GM18867 (cell line): ENCODE results near the gene ANAPC2.

Source experiments
- ATAC-seq: cut with Tn5 transposase; IDR thresholded peaks from one replicate; pipeline ENCODE4 v1.9.1; 2021; ENCODE audit warnings: mild to moderate bottlenecking, moderate library complexity; ENCODE audit not compliant: unreplicated experiment

ANAPC2 gene

DNA sequence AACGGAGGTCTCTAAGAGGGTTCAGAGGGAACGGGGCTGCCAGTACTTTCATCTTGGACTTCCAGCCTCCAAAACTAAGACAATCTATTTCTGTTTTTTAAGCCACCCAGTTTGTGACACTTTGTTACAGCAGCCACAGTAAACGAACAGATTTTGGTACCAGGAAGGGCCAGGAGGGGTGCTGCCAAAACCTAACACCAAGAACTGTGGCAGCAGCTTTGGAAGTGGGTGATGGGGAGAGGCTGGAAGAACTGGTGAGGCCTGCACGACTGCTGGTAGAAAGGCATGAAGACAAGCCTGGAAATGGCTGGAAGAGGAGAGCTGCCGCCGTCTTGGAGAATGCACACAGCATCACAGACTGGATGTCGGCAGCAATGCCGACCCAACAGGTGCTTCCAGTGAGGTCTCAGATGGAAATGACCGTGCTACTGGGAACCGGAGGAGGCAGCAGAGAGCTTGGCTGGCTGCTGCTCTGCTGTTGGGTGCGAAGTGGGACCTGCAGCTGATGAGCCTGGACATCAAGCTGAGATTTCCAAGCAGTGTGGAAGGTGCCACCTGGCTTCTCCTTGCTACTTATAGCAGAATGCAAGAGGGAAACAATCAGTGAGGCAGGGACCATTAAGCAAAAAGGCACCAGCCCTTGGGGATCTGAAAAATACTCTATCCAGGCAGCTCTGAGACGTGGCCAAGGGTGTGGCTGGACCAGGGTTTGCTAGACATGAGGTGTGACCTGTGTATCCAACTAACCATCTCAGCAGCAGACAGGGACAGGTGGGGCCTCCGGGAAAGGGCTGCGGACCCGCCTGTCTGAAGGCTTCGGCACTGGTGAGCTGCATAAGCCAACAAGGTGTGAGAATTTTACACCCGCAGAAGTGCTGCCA lies 11.8 kb downstream of the ANAPC2 start:
- no peak for ATAC-seq

DNA sequence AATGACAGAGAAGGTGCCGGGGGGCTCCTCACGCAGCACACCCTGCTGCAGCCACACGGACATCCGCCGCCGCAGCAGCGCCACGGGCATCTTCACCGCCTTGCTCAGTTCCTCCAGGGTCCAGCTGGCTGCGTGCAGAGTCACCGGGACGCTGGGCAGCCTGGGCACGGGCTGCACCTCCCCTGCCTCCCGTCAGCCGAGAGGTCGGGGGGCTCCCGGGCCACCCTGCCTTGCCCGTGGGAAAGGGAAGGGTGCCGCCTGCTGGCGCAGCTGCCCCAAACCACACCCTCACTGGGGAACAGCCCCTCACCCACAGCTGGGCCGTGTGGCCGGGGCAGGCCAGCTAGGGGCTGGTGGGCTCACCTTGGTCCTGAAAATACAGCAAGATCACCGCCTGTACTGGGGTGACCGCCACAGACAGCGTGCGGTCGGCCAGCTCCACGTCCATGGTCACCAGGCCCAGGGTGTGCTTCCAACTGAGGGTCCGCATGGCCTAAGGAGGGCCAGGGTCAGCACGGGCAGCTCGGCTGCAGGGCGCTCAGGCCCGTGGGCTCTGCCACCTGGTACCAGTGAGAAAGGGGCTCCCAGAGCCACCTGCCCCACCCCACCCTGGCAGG lies 12.9 kb downstream of the ANAPC2 start:
- no peak for ATAC-seq

DNA sequence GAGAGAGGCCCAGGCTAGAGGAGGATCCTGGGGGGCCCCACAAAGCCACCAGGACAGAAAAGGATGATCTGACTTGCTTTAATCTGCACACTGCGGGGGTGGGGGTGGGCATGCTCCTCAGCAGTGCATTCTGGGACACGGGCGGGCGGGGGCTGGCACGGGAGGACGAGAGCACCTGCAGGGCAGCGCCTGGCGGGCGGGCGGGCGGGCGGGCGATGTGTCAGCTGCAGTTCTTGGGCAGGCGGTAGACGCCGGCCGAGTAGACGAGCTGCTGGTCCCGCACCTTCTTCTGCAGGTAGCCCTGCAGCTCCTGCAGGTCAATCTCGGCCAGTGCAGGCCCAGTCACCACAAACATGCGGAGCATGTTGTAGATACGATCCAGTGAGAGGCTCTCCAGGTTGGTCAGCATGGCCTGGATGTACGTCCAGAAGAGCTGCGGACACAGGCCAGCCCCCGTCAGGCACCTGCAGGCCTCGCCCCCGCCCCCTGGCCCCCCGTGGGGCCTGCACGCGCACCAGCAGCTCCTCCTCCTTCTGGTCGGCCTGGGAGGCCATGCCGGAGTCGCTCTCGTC lies 13.6 kb downstream of the ANAPC2 start:
- no peak for ATAC-seq

DNA sequence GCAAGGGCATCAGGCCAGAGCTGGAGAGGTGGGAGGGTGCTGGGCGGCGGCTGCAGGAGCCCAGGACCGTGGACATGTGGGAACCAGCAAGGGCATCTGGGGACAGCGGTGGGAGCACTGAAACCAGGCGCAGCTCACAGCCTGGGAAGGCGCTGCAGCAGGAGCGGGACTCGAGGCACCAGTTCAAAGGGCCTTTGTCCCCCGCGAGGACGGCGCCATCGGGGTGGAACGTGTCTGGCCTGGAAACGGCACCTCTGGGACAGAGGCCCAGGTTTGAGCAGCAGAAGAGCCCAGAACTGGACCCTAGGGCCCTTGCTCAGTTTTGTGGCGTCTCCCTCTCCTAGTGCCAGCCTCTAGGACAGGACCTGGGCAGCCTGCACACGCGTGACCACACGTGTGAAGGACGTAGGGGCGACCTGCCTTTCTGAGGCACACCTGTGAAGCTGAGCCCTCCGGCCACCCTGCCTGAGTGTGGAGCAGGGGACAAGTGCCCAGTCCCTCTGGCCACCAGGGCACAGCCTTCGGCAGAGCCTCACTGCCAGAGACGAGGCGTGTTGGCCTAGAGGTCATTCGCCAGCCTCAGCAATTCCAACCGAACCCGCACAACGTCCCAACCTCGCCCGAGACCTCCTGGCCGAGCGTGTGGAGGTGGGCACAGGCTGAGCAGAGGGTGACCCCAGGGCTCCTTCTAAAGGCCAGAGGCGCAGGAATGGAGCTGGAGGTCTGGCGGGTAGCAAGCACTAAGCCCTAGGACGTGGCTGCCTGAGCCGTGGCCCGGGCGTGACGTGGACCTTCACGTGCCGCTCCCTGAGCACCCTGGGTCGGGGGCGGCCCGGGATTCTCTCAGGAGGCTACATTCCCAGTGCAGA lies 14.3 kb downstream of the ANAPC2 start:
- ATAC-seq: no peak

DNA sequence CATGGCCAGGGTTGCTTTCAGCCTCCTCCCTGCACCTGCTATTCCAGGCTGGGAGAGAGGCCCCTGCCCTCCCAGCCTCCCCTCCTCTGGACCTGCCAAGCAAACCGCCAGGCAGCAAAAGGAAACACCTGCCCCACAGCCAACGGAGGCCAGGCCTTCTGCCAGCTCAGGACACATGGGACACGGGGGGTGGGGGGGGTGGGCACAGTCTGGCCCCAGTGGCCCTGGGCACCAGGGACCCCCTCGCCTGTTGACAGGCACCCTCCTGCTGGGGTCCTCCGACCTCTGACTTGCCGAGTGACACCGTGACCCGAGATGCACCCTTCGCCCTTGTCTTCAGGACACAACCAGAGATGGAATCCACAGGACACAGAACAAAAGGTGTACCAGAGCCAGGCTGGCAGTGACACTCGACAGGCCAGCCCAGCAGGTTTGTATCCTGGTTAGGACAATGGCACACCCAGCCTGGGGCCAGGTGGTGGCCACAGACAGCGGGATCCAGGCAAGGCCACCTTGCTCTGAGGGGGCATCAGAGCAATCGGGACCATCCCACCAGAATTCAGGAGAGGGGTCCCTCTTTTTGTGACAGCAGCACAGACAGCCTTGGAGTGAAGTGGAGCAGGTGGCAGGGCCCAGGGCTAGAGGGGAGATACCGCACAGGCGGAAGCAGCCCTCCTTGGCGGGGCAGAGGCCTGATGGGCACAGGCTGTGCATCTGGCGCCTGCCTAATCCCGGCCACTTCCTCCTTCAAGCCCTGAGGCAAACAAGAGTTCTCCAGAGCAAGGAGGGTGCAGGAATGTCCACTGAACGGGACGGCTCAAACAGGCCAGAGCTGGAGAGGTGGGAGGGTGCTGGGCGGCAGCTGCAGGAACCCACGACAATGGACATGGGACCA lies 15.2 kb downstream of the ANAPC2 start:
- no peak for ATAC-seq

DNA sequence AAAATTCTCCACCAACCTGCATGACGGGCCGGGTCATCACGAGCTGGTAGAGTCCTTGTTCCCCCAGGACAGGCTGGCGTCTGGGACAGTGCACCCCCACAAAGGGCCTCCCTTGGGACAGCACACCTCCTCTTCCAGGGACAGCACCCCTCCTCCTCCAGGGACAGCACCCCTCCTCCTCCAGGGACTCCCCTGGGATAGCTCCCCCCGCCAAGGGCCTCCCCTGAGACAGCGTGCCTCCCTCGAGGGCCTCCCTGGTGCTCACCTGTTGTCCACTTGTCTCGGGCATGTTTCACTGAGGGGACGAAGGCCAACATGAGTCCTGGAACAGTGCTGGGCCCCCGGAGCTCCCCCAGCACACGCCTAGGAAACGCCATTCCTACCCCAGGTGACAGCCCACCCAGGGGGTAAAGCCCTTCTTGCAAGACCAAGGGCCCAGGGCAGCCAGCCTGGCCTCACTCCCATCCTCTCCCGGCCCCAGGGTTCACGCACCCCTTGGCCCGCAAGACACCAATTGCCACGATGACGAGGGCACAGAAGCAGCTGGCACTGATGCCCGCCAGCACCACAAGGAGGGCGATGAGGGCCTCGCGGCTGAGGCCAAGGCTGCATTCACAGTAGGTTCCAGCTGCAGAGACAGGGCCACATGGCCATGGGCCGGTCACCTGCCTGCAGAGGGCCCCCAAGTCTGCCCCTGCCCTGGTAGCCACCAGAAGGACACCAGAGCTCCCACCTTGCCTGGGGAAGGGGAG lies 17.0 kb downstream of the ANAPC2 start:
- ATAC-seq: no peak

DNA sequence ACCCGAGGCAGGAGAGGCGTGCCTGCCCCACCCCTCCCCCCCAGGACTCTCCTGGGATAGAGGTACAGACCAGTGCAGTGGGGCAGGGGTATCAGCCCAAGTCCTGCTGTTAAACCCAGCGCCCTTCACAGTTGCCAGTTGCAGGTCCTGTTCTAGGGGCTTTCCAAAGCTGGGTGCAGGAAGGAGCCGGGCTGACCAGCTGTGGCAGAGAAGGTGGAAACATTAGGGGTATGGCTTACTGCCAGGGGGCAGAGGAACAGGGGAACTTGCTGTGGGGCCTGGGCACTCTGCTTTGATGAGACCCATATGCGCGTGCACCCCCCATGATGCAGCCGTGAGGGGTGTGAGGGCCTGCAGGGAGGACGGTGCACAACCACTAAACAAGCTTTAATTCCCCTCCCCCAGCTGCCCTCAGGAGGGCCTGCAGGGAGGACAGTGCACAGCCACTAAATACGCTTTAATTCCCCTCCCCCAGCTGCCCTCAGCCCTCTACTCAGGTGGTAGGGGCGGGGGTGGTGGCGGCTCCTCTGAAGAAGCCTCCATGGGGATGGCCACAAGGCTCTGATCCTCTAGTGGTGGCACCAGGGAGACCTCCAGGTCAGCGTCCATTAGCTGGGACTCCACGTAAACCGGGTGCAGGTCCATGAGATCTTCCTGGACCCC lies 17.7 kb downstream of the ANAPC2 start:
- no peak for ATAC-seq

DNA sequence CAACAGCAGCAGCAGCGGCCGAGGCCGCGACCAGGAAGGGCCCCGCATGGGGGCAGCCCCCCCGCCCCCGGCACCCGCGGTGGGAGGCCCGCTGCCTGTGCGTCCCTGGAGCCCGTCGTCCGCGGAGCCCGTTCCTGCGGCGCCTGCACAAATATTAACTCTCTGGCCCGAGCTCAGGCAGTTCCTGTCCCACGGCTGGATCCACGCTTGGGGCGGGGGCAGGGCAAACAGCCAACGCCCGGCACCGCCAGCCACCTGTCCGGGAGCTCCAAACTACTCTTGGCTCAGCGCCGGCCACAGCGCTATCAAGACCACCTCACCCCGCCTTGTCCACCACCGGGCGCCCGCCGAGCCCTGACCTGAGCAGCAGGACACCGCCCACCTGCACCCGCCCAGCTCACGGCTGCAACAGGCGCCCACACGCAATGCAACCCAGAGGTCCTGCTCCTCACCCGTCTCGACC lies 18.4 kb downstream of the ANAPC2 start, which contains the start of gene LRRC26:
Gene LRRC26 (minus strand): TSS at position 156 of the 463 bp plus-strand sequence. CDS start 108 bp downstream, at position 48.
- ATAC-seq: no peak

DNA sequence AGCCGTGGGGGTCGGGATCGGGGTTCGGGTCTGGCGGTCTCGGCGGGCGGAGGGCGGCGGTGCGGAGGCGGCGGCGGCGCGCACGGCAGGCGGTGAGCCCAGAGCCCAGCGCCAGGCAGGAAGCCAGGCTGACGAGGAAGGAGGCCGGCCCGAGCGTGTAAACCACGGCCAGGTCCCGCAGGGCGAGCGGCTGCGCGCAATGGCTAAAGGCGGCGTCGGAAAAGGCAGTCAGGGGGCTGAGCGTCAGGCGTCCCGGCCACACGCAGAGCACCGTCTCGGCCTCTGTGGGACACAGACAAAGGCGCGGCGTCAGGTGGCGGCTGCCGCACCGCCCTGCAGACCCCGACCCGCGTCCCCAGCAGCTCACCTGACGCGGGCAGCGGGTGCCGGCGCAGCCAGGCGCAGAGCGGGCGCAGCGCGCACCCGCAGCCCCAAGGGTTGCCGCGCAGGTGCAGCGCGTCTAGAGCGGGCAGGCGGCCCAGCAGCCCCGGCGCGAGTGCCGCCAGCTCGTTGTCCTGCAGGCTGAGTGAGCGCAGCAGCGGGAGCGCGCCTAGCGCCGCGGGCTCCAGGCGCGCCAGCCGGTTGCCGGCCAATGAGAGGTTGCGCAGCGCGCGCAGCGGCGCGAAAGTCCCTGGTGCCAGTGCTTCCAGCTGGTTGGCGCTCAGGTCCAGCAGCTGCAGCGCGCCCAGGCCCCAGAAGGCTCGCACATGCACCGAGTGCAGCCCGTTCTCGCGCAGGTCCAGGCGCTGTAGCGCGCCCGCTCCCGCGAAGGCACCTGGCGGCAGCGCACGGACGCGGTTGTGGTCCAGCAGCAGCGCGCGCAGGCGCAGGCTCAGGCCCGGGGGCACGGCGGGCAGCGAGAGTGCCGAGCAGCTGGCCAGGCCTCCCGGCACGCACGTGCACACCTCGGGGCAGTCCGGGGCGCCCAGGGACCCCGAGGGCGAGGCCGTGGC lies 19.2 kb downstream of the ANAPC2 start:
- no peak for ATAC-seq

DNA sequence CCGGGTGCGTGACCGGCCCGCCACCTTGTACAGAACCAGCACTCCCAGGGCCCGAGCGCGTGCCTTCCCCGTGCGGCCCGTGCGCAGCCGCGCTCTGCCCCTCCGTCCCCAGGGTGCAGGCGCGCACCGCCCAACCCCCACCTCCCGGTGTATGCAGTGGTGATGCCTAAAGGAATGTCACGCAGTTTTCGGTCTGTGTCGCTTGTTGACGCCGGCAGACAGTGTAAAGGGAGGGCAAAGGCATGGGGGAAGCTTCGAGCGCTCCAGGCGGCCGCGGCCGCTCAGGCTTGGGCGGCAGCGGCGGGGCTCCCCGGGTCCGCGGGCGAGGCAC lies 19.8 kb downstream of the ANAPC2 start:
- ATAC-seq: no peak

DNA sequence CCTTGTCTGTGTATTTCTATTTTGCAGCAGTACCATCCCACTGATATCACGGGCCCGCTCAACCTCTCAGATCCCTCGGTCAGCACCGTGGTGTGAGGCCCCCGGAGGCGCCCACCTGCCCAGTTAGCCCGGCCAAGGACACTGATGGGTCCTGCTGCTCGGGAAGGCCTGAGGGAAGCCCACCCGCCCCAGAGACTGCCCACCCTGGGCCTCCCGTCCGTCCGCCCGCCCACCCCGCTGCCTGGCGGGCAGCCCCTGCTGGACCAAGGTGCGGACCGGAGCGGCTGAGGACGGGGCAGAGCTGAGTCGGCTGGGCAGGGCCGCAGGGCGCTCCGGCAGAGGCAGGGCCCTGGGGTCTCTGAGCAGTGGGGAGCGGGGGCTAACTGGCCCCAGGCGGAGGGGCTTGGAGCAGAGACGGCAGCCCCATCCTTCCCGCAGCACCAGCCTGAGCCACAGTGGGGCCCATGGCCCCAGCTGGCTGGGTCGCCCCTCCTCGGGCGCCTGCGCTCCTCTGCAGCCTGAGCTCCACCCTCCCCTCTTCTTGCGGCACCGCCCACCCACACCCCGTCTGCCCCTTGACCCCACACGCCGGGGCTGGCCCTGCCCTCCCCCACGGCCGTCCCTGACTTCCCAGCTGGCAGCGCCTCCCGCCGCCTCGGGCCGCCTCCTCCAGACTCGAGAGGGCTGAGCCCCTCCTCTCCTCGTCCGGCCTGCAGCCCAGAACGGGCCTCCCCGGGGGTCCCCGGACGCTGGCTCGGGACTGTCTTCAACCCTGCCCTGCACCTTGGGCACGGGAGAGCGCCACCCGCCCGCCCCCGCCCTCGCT lies 20.4 kb downstream of the ANAPC2 start:
- ATAC-seq: no peak

DNA sequence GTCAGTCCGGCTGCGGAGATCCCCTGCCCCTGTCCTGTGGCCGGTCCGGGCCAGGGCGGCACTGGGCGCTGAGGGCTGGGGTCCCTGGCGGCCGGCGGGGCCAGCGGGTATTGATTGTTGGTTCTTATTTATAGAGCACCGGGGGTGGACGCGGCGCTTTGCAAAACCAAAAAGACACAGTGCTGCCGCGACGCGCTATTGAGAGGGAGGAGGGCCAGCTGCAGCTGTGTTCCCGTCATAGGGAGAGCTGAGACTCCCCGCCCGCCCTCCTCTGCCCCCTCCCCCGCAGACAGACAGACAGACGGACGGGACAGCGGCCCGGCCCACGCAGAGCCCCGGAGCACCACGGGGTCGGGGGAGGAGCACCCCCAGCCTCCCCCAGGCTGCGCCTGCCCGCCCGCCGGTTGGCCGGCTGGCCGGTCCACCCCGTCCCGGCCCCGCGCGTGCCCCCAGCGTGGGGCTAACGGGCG lies 21.0 kb downstream of the ANAPC2 start:
- no peak for ATAC-seq

DNA sequence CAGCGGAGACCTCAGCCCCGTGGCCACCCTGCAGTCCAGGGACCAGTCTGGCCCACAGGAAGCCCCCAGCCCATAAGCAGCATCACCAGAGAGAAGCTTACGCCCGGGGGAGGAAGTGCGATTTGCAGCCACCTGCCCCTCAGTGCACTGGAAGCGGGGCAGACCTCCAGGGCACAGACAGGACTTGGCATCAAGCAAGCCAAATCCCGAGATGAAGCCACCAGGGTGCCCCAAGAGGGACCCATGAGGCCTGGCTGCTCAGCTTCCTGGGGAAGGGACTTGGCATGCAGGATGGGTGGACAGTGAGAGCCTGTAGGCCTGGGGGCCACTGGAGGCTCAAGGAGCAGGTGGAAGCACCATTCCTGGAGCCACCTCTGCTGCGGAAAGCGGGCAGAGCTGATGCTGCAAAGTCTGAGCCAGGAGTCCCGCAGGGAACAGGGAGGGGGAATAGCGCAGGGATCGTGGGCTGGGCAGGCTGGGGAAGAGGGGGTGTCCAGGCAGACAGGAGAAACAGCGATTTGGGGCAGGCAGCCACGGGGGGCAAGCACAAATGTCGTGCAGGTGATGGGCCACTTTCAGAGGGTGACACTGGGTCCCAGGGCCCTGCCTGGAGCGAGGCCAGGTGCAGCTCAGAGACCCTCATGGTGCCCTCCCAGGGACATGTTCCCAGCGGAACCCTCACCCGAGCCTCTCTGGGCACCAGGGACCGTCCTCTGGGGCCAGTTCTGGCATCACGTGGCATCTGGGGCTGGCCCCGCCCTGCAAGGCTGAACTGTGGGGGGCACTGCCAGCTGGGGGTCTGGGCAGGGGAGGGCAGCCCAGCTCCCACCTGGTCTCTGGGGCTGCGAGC lies 21.8 kb downstream of the ANAPC2 start:
- no peak for ATAC-seq

DNA sequence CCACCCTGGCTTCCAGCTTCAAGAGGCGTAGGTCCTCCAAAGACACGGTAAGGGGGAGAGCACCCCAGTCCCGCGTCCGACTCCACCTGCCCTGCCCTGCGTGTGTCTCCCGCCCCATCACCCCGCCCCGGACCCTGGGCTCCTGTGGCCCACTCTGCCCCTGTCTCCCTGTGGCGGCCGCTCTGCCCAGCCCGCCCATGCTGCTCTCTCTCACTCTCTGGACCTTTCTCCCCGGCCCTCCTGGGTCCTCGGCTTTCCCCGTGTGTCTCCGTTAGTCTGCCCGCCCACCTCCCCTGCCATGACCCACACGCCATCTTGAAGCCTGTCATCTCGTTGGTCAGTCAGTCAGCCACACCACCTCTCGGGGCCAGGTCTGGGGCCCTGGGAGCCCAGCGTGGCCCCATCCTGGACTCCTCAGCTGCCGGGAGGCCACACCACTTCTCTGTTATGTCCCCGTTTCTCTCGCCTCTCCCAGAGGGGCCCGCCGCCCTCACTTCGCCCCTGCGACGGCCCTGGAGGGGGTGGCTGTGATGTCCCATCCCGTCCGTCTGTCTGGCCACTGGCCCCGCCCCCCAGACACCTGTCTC lies 23.0 kb downstream of the ANAPC2 start:
- no peak for ATAC-seq
